ES-I3 (cell line): Measurements from ENCODE around the gene SLC44A4.
"Not testable (repeated sequence)": the region's sequence is repeated elsewhere in the genome, so short reads cannot be mapped to it uniquely, and the experiment has no call there.

Experiments used
- H3K36me3 ChIP-seq: 2 replicates; pipeline ENCODE4 v1.6.1; 2013; ENCODE audit warnings: mild to moderate bottlenecking, low read length, control low read depth, moderate library complexity; ENCODE audit not compliant: insufficient read depth
- H3K4me1 ChIP-seq: 2 replicates; pipeline ENCODE4 v1.6.1; 2013; ENCODE audit warnings: mild to moderate bottlenecking, control low read depth, low read length; ENCODE audit not compliant: insufficient read depth
- H3K9ac ChIP-seq: 2 replicates; pipeline ENCODE4 v1.6.1; 2013; ENCODE audit warnings: low read depth, mild to moderate bottlenecking, low read length, moderate library complexity
- H3K9me3 ChIP-seq: 2 replicates; pipeline ENCODE4 v1.6.1; 2013; ENCODE audit warnings: mild to moderate bottlenecking, low read length, moderate library complexity; ENCODE audit not compliant: control insufficient read depth, insufficient read depth

SLC44A4 gene

DNA sequence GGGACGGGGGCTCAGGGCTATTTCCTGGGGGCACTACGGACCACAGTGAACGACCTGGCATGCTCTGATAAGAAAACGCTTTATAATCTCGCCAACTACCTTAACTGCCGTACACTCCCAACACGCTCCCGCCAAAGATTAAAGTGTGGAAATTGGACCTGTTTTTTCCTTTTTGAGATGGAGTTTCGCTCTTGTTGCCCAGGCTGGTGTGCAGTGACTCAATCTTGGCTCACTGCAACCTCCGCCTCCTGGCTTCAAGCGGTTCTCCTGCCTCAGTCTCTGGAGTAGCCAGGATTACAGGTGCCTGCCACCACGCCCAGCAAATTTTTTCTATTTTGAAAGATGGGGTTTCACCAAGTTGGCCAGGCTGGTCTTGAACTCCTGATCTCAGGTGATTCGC is 346 bp upstream of the SLC44A4 start:
- peaks cover 5% of the 10 kb centered on the region for H3K36me3 ChIP-seq
- H3K9me3 ChIP-seq, result no peaks in the 10 kb centered on the region
- H3K4me1 ChIP-seq, result no peaks in the 10 kb centered on the region; the same call in 1 of the 2 replicates
- H3K9ac ChIP-seq, result no peak overlapping the region

DNA sequence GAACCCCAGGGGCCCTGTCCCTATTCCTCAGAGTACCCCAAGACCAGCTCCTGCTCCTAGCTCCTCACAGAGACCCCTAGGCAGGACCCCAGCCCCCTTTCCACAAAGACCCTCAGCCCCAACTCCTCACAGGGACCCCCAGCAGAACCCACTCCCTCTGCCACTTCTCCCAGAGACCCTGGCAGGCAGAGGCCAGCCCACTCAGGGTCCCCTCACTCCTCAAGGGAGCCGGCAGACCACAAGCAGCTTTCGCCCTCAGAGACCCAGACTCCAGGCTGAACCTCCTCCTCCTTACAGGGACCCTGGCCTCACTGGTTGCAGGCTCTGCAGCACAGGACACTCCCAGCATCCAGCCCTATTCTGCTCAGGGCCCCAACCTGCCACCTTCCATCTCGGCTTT is 575 bp downstream of the SLC44A4 start:
- Histone ChIP-seq H3K9me3 (no peaks in the 10 kb centered on the region), H3K4me1 (no peaks in the 10 kb centered on the region; the same call in 1 of the 2 replicates), H3K36me3 (peaks cover 5% of the 10 kb centered on the region), H3K9ac (no peak overlapping the region; the same call in 1 of the 2 replicates)

DNA sequence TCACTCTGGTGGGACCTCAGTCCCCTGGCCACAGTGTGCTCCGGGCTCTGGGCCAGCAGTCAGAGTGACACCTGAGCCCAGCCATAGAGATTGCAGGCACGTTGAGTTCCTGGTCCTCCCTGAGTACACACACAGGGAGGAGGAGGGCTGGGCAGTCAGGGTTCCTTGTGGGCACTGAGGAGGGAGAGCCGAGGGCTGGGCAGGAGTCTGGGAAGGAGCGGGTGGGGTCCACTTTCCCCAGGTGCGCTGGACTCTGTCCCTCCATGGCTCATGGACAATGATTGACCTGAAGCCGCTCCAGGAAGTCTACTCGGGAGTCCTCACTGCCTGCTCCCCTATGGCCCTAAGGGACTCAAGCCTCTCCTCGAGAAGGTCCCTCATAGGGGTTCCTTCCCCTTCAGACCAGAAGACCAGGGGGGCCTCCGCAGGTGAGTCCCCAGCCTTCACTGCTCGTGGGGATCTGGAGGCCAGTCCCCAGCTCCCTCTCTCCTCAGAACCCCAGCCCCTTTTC is 1.1 kb downstream of the SLC44A4 start:
- no peak overlapping the region for H3K9ac ChIP-seq
- no peaks in the 10 kb centered on the region for H3K9me3 ChIP-seq
- H3K36me3 ChIP-seq, result peaks cover 5% of the 10 kb centered on the region; the same call in 1 of the 2 replicates
- no peaks in the 10 kb centered on the region; the same call in 1 of the 2 replicates for H3K4me1 ChIP-seq

DNA sequence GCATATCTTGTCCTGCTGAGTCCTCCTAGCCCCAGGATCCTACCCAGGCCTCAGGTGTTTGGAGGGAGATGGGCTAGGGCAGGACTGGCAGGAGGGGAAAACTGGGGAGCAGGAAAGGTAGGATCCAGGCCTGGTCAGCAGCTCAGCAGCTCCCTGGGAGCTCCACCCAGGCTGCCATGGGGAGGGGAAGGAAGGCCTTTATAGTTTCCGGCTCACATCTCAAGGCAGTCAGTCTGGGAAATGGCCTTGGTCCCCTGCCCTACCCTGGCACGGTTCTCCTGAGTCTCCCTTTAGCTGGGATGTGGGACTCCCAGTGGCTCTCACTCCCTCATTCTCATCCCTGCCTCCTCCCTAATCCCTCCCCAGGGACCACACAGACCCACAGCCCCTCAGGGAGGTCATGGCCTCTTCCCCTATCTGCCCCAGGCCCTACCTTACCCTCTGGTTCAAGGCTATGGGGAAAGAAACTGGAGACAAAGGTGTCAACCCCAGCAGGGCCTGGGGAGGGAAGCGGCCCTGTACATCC is 1.6 kb downstream of the SLC44A4 start:
- H3K9ac ChIP-seq, result no peak overlapping the region

DNA sequence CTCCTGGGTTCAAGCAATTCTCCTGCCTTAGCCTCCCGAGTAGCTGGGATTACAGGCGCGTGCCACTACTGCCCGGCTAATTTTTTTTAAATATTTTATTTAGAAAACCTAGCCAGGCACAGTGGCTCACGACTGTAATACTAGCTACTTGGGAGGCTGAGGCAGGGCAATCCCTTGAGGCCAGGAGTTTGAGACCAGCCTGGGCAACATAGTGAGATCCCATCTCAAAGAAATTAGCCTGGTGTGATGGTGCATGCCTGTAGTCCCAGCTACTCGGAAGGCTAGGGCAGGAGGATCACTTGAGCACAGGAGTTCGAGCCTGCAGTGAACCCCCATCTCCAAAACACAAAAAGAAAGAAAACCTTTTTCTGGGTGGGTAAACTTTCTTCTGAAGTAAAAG is 2.4 kb downstream of the SLC44A4 start:
- Histone ChIP-seq H3K36me3 (peaks cover 2% of the 10 kb centered on the region; the same call in 1 of the 2 replicates), H3K9me3 (no peaks in the 10 kb centered on the region), H3K9ac (no peak overlapping the region), H3K4me1 (peaks cover 3% of the 10 kb centered on the region; the same call in 1 of the 2 replicates)

More for the DNA sequence above, 1.6 kb downstream of the SLC44A4 start:
- H3K4me1 ChIP-seq, result no peaks in the 10 kb centered on the region; the same call in 1 of the 2 replicates
- peaks cover 5% of the 10 kb centered on the region; the same call in 1 of the 2 replicates for H3K36me3 ChIP-seq
- H3K9me3 ChIP-seq, result no peaks in the 10 kb centered on the region

DNA sequence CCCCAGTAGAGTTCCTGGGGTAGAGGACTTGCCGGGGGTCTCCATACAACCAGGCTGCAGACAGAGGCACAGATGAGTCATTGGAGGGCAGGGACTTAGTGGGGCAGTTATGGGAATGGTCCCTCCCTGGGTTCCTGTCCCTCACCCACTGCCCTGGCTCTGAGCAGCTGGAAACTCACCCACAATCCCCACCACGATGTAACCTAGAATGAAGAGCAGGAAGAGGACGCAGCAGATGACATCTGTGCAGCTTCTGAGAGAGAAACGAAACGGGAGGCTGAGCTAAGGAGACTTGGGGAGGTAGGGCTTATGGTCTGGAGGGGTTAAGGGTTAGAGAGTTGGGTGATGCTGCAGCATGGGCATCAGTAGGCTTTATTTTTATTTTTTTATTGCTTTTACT is 2.9 kb downstream of the SLC44A4 start:
- no peaks in the 10 kb centered on the region for H3K9me3 ChIP-seq
- H3K4me1 ChIP-seq, result peaks cover 8% of the 10 kb centered on the region; the same call in 1 of the 2 replicates
- no peaks in the 10 kb centered on the region for H3K36me3 ChIP-seq
- H3K9ac ChIP-seq, result no peak overlapping the region

DNA sequence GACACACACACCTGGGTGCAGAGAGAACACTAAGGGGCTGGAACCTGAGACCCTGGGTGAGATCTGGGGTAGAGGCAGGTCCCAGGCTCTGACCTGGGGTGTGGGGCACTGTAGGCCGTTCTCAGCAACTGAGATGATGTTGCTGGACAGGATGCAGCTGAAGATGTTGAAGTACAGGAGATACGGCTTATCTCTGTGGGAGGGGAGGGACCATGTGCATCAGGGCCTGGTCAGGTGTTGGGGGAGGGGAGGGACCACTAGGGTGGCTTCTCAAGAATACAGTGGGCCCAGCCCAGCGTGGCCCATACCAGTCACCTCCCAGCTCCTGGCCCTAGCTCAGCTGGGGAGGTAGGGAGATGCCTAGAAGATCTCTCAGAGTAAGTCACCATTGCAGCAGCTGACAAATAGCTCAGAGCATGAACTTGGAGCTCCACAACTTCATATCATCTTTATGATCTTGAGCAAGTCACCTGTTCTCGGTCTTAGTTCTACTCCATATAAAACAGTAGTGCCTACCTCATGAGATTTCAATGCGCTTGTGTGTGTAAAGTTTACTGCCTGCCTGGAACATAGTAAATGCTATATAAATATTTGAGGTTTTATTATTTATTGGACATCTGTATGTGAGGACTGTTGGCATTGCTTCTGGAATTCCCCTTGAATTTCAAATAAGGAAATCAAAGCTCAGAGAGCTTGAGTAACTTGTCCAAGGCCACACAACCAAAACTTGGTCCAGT is 3.8 kb downstream of the SLC44A4 start:
- peaks cover 10% of the 10 kb centered on the region; the same call in 1 of the 2 replicates for H3K4me1 ChIP-seq
- H3K9ac ChIP-seq, result no peak overlapping the region
- H3K36me3 ChIP-seq, result no peaks in the 10 kb centered on the region

DNA sequence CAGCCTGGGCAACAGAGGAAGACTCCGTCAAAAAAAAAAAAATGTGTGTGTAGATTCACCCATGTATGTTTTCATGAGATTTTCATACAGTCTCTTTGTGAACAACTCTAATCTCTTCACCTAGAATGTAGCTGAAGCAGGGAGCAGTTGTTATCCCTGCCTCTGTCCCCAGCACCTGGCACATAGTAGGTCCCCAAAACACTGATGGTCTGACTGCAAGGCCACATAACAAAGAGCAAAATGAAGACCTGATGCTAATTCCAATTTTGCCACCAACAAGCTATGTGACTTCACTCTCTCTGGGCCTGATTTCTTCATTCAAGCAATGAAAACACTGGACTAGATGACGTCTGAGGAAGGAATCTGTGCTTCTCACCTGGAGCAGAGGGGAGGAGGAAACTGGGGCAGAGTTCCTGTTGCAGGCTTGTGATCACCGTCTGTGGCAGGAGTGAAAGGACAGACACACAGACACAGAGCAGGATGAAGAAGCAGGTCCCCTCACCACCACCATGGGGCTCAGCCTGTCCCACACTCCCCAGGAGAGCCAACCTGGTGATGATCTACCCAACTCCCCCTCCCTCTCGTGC is 4.6 kb downstream of the SLC44A4 start:
- no peak overlapping the region for H3K9ac ChIP-seq
- no peaks in the 10 kb centered on the region for H3K9me3 ChIP-seq
- H3K36me3 ChIP-seq, result no peaks in the 10 kb centered on the region
- H3K4me1 ChIP-seq, result peaks cover 10% of the 10 kb centered on the region; the same call in 1 of the 2 replicates

More for the DNA sequence above, 3.8 kb downstream of the SLC44A4 start:
- H3K9me3 ChIP-seq, result no peaks in the 10 kb centered on the region

DNA sequence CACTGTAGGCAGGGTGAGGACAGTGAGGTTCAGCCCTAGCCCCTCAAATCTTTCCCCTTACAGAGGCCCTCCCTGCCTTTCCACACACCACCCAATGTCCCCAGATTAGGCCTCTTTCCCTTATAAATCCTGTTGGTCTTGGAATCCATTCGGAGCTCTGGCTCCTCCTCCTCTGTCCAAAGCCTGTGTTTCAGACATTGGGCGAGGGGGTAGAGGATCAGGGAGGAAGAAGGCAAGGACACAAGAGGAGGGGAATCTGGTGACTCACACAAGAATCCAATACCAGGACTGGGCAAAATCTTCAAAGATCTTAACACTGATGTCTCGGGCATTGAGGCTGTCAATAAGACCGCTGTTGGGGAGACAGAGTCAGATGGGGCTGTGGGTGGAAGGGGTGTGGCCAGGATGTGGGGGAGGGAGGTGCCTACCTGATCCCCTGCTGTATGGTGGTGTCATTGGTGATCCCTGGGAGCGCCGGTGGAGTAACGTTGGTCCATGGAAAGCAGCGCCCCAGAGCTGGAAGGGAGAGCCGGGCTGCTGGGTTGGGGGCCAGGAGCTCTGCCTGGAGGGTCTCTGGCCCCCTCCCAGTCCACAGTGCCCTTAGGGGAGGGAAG is 7.6 kb downstream of the SLC44A4 start:
- Histone ChIP-seq H3K4me1 (peaks cover 10% of the 10 kb centered on the region; the same call in 1 of the 2 replicates), H3K36me3 (no peaks in the 10 kb centered on the region)

DNA sequence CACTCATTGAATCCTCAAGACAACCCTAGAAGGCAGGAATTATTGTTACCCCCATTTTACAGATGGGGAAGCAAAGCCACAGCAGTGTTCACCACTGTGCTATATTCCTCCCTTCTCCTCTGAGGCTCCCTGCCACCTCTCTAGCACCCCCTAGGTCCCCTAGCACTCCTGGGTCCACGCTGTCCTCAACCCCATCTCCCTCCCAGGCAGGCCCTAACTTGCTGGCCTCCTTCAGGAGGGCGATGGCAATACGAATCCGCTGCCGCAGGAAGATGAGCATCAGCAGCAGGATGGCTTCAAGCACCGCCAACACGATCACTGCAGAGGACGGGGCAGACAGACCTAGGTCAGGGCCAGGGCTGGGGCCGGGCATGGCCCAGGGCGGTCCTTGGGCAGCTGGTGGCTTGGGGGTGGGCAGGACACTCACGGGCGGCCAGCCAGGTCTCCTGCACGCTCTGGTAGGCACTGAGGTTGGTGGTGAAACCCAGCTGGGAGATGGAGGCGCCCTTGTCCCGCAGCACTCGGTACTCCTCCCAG is 8.3 kb downstream of the SLC44A4 start:
- no peaks in the 10 kb centered on the region for H3K36me3 ChIP-seq
- peaks cover 10% of the 10 kb centered on the region; the same call in 1 of the 2 replicates for H3K4me1 ChIP-seq
- H3K9ac ChIP-seq, result no peak overlapping the region
- H3K9me3 ChIP-seq, result no peaks in the 10 kb centered on the region

More for the DNA sequence above, 7.6 kb downstream of the SLC44A4 start:
- H3K9ac ChIP-seq, result no peak overlapping the region; the same call in 1 of the 2 replicates
- H3K9me3 ChIP-seq, result no peaks in the 10 kb centered on the region

DNA sequence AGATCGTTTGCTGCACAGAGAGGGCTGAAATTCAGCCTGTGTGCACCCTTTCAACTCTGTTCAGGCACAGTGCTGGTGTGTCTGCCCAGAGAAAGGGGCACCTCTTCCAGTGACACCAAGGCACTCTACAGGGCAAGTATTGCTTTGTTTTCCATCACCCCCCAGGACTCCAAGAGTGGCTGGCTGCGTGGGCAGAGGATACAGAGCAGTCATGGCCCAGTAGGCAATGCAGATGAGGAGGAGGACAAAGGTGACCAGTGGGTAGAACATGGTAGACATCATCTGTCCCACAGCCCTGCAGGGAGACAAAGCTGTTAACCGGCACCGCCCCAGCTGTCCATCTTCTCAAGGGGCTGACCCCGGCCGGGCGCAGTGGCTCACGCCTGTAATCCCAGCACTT is 9.5 kb downstream of the SLC44A4 start:
- Histone ChIP-seq H3K9ac (no peak overlapping the region), H3K4me1 (peaks cover 10% of the 10 kb centered on the region; the same call in 1 of the 2 replicates), H3K36me3 (no peaks in the 10 kb centered on the region), H3K9me3 (no peaks in the 10 kb centered on the region)

DNA sequence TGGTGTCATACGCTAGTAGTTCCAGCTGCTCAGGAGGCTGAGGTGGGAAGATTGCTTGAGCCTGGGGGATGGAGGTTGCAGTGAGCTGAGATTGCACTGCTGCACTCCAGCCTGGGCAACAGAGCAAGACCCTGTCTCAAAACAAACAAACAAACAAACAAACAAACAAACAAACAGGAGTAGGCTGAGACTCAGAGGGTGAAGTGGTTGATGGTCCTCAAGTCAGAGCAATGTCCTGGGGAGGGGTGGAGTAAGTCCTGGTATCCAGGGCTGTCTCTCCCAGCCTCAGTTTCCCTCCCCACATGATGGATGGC is 10.2 kb downstream of the SLC44A4 start:
- not testable (repeated sequence) for H3K9ac ChIP-seq, H3K4me1 ChIP-seq, H3K9me3 ChIP-seq, H3K36me3 ChIP-seq

DNA sequence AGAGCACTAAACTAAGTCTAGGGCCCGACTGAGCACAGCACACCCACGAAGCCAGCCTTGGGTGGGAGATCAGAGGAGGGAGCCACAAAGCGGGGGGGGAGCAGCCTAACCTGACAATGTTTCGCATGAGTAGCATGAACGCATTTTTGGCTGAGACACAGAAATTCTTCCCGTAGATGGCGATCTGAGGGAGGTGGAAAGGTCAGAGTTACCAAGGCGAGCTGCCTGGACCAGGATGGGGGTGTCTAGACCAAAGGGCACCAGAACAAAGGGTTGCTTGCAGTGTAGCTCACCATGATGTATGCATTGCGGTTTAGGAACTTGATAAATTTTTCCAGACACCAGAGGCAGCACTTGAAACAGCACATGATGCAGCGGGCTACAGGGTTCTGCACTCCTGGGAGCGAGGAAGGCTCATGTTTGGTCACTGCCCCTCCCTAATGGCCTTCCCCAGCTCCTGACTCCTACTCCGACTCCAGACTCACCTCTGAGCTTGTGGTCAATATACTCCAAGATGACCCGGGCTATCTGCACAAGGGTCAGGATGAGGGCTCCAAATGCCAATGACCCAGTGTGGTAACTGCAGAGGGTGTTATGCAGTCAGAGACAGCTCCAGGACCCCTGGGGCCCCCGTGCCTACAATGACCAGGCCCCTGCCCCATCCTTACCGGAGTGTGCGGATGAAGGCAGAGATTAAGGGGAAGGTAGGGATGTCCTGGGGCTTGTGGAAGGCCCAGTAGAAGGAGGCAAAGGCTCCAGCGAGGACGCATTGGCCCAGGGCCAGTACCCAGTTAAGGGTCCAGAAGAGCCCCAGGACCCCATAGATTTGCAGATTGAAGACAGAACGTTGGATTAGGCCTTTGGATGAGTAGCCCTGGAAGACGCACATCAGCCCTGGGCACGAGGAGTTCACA is 13.3 kb downstream of the SLC44A4 start:
- H3K9ac ChIP-seq, result no peak overlapping the region
- no peaks in the 10 kb centered on the region for H3K4me1 ChIP-seq
- H3K36me3 ChIP-seq, result no peaks in the 10 kb centered on the region
- H3K9me3 ChIP-seq, result no peaks in the 10 kb centered on the region
